ENCODE data around the gene RAB10. TPM values are rescaled to one million over a fixed set of nuclear protein-coding genes. Genes with fewer than 3 reads are reported as not detected.

Gene RAB10
- total RNA-seq, 1 experiment from 2014 or later: 130 TPM

- H3K27me3 ChIP-seq (ENCODE audit: insufficient read depth, low read length): no peaks in the 10 kb centered on the region
- H3K18ac ChIP-seq (ENCODE audit: insufficient read length, low read depth, low read length): no peak overlapping the region
- H4K91ac ChIP-seq (ENCODE audit: insufficient read length, low read depth, low read length): no peak overlapping the region
- no peak overlapping the region for H3K23ac ChIP-seq (ENCODE audit: insufficient read length, low read depth, low read length)
- H2BK5ac ChIP-seq (ENCODE audit: insufficient read length, low read length): no peak overlapping the region
- no peaks in the 10 kb centered on the region for H3K9me3 ChIP-seq (ENCODE audit: control insufficient read depth, low read depth, low read length)
- H3K23me2 ChIP-seq (ENCODE audit: insufficient read length, low read depth, low read length, poor library complexity, severe bottlenecking): no peaks in the 10 kb centered on the region
- no peak overlapping the region for H3K14ac ChIP-seq (ENCODE audit: insufficient read depth, low read length)
- H2AK5ac ChIP-seq (ENCODE audit: insufficient read length, low read length): no peak overlapping the region
- H3K4me2 ChIP-seq (ENCODE audit: insufficient read depth, insufficient read length, low read length): no peak overlapping the region
- H3K4me1 ChIP-seq (ENCODE audit: insufficient read depth, low read length): no peaks in the 10 kb centered on the region; the same call in 1 of the 2 replicates
- no peaks in the 10 kb centered on the region; a peak in 1 of 5 replicates for H3K9me3 Mint-ChIP-seq
- no peak overlapping the region for H3K9ac ChIP-seq (ENCODE audit: extremely low read depth, insufficient read length, low read length)
- no peak for DNase-seq
- H3T11ph ChIP-seq (ENCODE audit: low read length): no peak overlapping the region
- H4K20me1 ChIP-seq (ENCODE audit: control insufficient read depth, insufficient read depth, insufficient read length): no peaks in the 10 kb centered on the region
- H3K27ac Mint-ChIP-seq: no peak overlapping the region
- no peak overlapping the region for H3K56ac ChIP-seq (ENCODE audit: insufficient read length, low read depth, low read length)
- H3K79me1 ChIP-seq (ENCODE audit: insufficient read depth, low read depth, low read length, poor library complexity, severe bottlenecking): peaks cover 12% of the 10 kb centered on the region
- peaks cover 9 to 11% of the 10 kb centered on the region in 2 experiments; a peak in 3 of 4 replicates for H3K4me1 Mint-ChIP-seq
- no peak overlapping the region for H2BK15ac ChIP-seq (ENCODE audit: low read depth, low read length)
- H2BK120ac ChIP-seq (ENCODE audit: low read depth, low read length, poor library complexity, severe bottlenecking): no peak overlapping the region
- H3K4me3 Mint-ChIP-seq: no peak overlapping the region
- peaks cover 51% of the 10 kb centered on the region; the same call in 1 of the 2 replicates for H3K79me2 ChIP-seq (ENCODE audit: insufficient read depth, low read length)
- H3K4ac ChIP-seq (ENCODE audit: low read depth, low read length): no peak overlapping the region
- TF ChIP-seq, protein P1, sequence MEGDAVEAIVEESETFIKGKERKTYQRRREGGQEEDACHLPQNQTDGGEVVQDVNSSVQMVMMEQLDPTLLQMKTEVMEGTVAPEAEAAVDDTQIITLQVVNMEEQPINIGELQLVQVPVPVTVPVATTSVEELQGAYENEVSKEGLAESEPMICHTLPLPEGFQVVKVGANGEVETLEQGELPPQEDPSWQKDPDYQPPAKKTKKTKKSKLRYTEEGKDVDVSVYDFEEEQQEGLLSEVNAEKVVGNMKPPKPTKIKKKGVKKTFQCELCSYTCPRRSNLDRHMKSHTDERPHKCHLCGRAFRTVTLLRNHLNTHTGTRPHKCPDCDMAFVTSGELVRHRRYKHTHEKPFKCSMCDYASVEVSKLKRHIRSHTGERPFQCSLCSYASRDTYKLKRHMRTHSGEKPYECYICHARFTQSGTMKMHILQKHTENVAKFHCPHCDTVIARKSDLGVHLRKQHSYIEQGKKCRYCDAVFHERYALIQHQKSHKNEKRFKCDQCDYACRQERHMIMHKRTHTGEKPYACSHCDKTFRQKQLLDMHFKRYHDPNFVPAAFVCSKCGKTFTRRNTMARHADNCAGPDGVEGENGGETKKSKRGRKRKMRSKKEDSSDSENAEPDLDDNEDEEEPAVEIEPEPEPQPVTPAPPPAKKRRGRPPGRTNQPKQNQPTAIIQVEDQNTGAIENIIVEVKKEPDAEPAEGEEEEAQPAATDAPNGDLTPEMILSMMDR (conservative IDR thresholded peaks at IDR 0.05): no peak
- H2BK12ac ChIP-seq (ENCODE audit: insufficient read length, low read depth, low read length): no peak overlapping the region
- H4K8ac ChIP-seq (replicated peaks; ENCODE audit: insufficient read length, low read depth, low read length): no peak overlapping the region
- H2AFZ ChIP-seq (ENCODE audit: low read length): no peak overlapping the region
- no peak overlapping the region for H4K5ac ChIP-seq (ENCODE audit: insufficient read length, low read depth, low read length)
- no peaks in the 10 kb centered on the region for H3K27me3 Mint-ChIP-seq (ENCODE audit: low read depth)
- H2BK20ac ChIP-seq (ENCODE audit: low read depth, low read length, poor library complexity, severe bottlenecking): no peak overlapping the region
- H3K36me3 Mint-ChIP-seq (ENCODE audit: insufficient read depth in 1 of 3, low read depth in 3 of 3): peaks cover 0 to 23% (median 9%) of the 10 kb centered on the region in 3 experiments; a peak in 5 of 7 replicates
- no peak overlapping the region for H3K27ac ChIP-seq (ENCODE audit: insufficient read length, low read depth, low read length)
These were observed 18.9 kb downstream of the RAB10 start for GRCh38 chr2:26052740-26053139.

Data from H9 (cell line).